Stimulated activated CD8-positive, alpha-beta memory T cell treated with anti-CD3 and anti-CD28 coated beads, Interleukin-7, amount 100 ng/mL, for 24 hours (primary cell): ENCODE data around the gene FUT2.

Source experiments
- DNase-seq: peaks from one replicate; pipeline ENCODE4 v3.0.0-alpha.2; 2020; ENCODE audit warnings: low read depth

Gene FUT2

DNA sequence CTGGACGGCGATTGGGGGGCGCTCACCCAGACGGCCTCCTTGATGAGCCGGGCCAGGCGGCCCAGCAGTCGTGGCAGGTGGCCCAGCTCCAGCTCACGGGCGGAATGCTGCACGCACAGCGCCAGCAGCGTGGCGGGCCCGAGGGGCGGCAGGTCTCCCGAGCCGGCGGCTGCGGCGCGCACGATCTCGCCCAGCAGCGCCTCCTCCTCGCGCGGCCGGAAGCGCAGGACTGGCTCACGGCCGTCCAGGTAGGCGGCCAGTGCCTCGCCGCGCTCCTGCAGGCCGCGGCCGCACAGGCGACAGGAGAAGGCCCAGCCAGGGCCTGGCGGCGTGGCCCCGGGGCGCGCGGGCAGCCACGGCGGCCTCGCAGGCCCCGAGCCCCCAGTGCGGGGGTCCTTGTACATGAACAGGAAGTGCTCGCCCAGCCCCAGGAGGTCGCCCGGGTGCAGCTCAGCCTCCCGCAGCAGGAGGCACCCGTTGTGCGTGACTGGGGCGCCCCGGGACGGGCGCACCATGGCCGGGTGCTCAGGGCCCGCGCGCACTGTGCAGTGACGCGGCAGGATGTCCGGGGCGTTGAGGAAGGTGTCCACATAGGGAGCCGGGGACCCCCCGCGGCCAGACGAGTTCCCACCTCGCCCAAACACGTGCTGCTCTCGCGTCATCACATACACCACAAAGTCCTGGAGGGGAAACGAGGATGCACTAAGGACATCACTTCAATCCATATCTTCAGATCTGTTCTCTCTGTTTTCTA lies 33.3 kb downstream of the FUT2 start:
- DNase-seq, result no peak

DNA sequence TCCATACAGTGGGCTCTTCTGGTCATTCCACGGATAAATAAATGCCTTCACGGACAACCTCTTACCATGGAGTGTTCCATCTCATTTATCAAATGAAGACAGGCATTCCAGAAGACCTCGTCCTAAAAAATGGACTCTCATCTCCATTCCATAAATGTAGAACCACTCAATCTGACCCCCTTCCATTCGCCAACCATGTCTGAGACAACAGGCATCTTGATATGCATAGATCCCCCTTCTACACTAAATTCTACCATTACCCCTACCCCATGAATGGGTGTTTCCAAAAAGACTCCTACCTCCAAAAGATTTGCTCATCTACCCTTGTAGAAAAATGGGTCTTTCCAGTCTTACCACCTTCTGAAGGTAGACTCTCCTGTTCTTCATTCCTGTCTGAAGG lies 35.7 kb downstream of the FUT2 start:
- no peak for DNase-seq

- DNase-seq, result no peak
Measured at GRCh38 chr19:48734625-48735024, 38.9 kb downstream of the FUT2 start.

DNA sequence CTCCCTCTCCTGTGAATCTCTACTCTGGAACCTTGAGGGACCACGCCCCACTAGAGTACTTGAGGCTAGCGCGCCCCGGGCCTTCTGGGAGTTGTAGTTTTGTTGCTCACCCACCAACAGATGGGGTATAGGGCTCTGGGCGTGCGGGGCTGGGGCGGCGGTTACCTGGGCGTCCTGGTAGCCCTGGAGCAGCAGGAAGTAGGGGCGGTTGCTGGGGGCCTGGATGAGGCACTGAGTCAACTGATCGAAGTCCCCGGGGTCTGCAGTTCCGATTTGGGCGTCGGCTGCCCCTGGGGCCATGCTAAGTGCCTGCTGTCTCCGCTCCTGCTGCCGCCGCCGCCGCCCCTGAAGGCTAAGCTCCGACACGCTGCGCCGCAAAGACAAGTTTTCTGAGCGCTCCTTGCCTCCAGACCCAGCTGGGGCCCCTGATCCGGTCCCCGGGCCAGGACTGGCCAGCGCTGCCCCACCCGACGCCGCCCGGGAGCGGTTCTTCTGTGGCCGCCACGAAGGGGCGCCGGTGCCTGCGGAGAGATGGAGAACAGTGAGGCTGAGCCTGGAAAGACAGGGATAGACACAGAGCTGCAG lies 39.4 kb downstream of the FUT2 start:
- no peak for DNase-seq

- no peak for DNase-seq
Measured at GRCh38 chr19:48737360-48737998, 41.7 kb downstream of the FUT2 start.

GRCh38 chr19:48738557-48739403 lies 43.0 kb downstream of the FUT2 start:
- DNase-seq, result peak; percentile 85

DNA sequence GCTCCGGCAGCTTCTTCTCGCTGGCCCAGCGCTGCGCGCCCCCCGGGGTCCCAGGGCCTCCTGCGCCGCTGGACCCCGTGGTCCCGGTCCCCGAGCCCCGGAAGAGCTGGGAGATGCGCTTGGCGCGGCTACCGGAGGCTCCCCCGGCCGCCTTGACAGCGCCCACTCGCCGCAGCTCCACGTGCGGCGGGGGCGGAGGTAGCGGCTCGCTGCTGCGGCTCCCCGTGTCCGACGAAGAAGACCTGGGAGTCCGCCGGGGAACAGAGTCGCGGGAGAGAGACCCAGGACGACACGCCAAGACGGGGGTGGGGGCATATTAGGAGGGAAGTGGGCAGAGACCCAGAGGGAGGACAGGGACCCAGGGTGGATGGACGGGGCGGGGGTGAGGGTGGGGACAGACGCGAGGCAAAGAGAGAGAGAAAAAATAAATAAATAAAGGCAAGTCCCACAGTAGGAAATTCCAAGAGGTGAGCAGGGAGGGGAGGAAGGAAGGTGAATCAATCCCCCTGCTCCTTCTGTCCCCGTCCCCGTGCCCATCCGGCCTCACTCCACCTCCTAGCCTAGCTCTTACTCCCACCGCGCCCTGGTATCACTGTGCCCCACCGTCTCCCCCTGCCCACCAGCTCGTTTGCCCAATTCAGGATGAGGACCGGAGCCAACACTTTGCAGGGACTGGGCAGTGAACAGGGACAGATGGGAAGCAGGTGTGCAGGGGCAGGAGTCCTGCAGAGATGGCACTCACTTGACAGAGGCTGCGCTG lies 43.8 kb downstream of the FUT2 start:
- no peak for DNase-seq

GRCh38 chr19:48740164-48740972 lies 44.6 kb downstream of the FUT2 start, which contains the start of gene RASIP1:
Gene RASIP1, minus strand, starts transcription at chr19:48740610. Its CDS starts 328 bp downstream, at chr19:48740282.
- DNase-seq, result no peak

DNA sequence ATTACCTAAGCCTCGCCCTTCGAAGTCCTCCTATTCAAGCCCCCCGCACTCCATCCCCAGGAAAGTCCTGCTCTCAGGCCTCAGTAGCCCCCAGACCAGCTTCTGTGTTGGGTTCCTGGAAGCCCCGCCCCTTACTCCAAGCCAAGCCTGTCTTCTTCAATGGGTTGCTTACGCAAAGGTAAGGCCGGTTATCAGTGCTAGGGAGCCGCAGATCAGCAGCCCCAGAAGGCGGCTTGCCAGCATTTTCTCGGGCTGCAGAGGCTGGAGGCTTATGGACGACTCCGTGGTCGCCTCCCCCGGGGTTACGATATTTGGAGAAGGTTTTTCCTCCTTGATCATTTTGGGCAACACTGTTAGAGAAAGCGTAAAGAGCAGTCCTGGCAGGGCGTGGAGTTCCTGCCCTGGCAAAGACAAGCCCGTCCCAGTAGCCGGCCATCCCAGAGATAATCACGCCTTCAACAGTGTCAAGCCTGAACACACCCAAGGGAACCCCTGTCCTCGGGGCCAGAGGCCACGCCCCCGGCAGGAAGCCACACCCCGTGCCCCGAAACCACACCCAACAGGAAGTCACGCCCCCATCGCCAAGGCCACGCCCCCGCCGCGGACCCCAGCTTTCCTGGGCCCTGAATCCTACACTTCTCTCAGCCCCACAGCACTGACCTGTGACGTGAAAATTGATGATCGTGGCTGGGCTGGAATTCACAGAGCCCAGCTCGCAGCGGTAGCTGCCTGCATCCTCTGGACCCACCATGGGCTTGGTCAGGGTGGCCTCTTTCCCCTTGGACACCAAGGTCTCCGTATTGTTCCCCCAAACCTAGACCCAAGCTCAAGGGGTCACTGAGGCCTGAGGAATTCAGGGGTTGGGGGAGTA lies 45.6 kb downstream of the FUT2 start:
- no peak for DNase-seq

- DNase-seq, result no peak
Measured at GRCh38 chr19:48742096-48742495, 46.3 kb downstream of the FUT2 start.

DNA sequence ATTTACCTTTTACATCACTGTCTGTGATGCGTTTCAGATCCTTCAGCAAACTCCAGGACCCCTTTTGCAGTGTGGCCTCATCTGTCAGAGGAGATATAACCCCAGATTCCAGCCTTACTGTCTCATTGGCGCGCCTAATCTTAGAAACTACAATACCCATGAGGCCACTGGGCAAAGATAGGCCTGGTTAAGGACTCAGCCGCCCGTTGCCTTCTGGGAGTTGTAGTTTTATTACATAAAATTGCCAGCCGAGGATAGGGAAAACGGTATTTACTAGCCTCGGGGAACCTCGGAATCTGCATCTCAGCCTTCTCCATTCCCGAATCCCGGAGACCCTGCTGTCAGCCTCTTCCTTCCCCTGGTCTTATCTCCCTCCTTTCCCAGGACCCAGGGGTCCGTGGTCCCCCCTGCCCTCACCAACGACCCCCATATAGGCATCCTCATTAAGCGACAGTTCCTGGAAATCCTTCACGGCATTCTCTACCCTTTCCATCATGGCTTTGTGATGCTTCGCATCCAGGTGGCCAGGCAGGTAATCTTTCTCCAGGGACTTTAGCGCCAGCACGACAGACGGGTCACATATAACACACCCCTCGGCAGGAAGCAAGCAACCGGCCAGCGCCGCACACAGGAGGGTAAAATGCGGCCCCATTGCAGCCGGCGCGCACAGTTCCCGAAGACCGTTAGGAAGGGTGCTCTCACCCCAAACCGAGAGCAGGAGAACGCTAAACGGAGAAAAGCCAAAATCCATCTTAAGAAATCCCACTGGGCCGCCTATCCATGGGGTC lies 49.6 kb downstream of the FUT2 start:
- no peak for DNase-seq

DNA sequence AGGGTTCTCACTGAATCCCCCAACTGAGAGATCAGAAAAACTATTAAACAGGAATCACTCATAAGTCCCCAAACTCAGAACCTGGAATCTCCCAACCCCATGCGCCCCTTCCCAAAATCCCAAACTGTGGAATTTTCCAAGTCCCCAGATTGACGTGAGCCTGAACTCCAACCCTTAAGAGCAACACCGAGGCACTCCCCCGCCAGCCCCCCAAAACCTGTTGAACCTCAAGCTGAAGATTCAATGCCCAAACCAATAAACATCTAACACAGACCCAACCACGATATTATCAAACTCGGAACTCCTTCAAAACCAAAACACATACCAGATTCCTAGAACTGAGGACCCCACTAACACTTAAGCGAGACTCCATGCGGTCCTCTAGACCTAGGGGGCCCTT lies 50.3 kb downstream of the FUT2 start:
- no peak for DNase-seq

DNA sequence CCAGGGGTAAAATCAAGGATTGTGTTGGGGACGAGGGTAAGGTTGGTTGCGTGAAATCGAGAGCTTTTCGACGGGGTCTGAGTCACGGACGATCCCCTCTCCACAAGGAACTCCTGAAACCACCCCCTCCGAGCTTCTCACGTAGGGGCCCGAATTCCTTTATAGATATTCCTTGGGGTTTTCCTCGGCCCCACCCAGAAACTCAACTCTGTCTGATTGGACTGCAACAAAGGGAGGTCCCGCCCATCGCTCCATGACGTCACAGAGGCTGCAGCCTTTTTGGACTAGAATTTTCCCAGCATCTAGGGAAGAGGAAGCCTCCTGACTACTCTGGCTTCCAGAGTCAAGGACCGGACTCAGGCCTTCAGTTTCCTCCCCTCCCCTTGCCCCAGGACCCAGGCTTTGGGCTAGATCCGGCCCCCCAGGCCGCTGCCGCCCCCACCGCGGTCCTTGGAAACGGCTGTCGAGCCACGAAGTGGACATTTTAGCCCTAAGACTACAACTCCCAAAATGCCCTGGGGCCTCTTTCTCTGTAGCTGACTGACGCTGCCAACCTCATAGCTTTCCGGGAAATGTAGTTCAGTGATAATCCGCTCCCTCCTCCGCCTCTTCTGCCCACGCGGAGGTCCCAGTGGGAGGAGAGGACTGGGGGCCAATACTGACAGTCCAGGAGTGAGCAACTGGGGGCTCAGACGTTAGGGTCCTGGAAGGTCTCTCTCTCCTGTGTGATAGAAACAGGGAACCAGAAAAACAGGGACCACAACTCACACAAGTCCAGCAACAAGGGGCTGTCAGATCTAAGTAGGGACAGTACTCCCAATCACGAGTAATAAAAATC lies 51.2 kb downstream of the FUT2 start, which contains the start of gene IZUMO1:
Gene IZUMO1, minus strand, starts transcription at position 172 of the 838 bp plus-strand sequence. CDS start 1,050 bp downstream, outside the sequence.
- no peak for DNase-seq

DNA sequence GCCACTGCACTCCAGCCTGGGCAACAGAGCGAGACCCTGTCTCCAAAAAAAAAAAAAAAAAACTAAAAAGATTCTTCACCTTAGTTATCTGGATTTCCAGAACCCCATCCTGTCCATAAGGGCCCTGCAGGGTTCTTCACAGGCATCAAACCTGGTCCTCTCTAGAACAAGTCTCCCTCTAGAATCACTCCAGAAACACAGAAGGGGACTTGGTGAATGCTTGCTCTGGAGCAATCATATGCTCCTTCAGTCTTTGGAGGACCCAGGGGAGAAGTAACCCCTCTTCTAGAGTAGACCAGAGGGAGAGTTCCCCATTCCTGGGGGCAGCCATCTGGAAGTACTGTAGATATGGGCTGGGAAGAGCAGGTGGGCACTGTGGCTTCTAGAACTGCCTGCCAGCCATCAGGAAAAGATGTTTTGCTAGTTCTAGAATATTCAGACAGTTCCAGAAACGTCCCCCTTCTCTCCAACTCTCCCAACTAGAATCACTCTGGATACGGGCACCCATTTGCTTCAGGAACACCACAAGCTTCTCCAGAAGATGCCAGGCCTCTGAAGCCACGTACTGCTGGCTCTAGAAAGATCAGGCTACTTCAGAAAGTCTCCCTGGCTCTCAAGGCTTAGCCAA lies 53.9 kb downstream of the FUT2 start:
- no peak for DNase-seq

GRCh38 chr19:48750351-48750750 lies 54.6 kb downstream of the FUT2 start:
- DNase-seq, result no peak

GRCh38 chr19:48750771-48751504 lies 55.2 kb downstream of the FUT2 start:
- no peak for DNase-seq
